ENCODE results near the gene ACOX3.

Gene ACOX3

DNA sequence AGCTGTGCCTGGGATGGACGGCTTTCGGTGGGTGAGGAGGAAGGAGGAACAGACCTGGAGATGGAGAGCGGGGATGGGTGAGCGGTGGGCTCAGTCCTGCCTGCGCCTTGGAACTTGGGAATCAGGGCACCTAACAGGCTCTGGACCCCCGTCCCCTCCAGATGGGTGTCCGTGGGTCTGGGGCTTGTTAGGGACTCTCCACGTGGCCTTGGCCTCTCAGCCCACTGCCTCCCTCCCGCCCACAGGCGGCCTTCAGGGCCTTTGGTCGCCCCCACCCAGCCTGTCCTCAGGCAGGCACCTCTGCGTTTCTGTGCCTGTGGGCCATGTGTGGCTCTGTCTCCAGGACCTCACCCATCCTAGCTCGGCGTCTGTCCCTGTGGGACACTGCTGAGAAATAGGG is 29.0 kb upstream of the ACOX3 start:
- H3K36me3 ChIP-seq: peaks cover 37% of the 10 kb centered on the region
- H3K9me3 ChIP-seq: no peaks in the 10 kb centered on the region
- H3K27me3 ChIP-seq: no peaks in the 10 kb centered on the region
- no peak overlapping the region for H3K4me3 ChIP-seq (ENCODE audit: low read depth, low read length)
- no peak for DNase-seq
- TF ChIP-seq, protein P1, sequence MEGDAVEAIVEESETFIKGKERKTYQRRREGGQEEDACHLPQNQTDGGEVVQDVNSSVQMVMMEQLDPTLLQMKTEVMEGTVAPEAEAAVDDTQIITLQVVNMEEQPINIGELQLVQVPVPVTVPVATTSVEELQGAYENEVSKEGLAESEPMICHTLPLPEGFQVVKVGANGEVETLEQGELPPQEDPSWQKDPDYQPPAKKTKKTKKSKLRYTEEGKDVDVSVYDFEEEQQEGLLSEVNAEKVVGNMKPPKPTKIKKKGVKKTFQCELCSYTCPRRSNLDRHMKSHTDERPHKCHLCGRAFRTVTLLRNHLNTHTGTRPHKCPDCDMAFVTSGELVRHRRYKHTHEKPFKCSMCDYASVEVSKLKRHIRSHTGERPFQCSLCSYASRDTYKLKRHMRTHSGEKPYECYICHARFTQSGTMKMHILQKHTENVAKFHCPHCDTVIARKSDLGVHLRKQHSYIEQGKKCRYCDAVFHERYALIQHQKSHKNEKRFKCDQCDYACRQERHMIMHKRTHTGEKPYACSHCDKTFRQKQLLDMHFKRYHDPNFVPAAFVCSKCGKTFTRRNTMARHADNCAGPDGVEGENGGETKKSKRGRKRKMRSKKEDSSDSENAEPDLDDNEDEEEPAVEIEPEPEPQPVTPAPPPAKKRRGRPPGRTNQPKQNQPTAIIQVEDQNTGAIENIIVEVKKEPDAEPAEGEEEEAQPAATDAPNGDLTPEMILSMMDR (IDR thresholded peaks at IDR 0.05; ENCODE audit: low read depth, low read length): no peak
- H3K4me1 ChIP-seq: no peaks in the 10 kb centered on the region

DNA sequence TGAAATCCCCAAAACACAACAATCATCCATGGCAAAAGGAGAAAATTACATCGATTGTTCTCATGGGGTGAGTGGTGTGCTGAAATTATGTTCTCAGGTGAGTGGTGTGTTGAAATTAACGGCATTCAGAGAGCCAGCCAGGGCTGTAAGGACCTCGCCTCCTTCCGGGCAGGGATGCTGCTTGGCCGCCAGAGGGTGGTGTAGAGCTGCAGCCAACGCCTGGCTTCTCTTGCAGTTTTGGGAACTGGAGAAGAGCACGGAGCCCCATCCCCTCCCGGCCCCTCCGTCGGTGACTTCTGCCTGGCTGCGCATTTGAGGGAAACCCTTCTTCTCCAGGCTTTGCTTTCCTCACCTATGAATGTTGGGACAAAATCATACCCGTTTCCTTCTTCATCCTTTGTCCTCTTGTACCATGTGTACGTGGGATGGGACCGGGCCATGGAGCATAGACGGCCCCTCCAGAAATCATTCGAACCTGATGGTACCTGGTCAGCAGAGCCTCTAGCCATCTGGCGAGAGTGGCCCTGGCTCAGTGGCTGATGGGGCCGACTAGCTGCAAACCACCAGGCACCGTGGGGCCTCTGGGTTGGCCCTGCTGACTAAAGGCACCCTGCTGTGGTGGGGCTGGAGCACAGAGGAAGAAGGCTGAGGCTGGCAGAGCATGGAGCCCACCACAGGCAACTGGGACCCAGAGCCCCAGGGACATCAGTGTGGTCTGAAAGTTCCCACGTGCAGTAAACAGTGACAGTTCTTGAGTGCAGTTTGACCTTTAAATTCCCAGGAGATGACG is 28.4 kb upstream of the ACOX3 start:
- Histone ChIP-seq H3K4me3 (ENCODE audit: low read depth, low read length) (no peak overlapping the region), H3K27me3 (no peaks in the 10 kb centered on the region), H3K36me3 (peaks cover 37% of the 10 kb centered on the region), H3K4me1 (no peaks in the 10 kb centered on the region), H3K9me3 (no peaks in the 10 kb centered on the region)
- DNase-seq: peak; percentile 76
- TF ChIP-seq, protein P1 (IDR thresholded peaks at IDR 0.05; ENCODE audit: low read depth, low read length): peak; percentile 98

DNA sequence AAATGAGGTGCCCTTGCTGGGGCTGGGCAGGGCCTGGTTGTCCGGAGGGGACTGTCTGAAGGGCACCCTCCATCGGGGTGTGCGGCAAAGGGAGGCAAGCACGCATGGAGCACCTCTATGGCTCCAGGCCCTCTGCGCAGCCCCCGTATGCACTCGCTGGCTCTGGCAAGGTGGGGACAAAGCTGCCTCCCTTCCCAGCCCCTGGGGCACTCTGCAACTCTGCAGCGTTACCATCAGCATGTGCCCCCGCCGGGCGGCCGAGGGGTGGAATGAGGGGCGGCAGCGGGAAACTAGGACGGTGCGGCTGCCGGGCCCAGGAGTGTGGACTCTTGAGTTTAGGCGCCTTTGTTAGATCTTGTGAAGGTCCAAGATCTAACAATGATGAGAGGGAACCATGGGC is 26.5 kb upstream of the ACOX3 start:
- Histone ChIP-seq H3K4me1 (no peaks in the 10 kb centered on the region), H3K36me3 (peaks cover 37% of the 10 kb centered on the region), H3K27me3 (no peaks in the 10 kb centered on the region), H3K4me3 (ENCODE audit: low read depth, low read length) (no peak overlapping the region), H3K9me3 (no peaks in the 10 kb centered on the region)
- TF ChIP-seq, protein P1 (IDR thresholded peaks at IDR 0.05; ENCODE audit: low read depth, low read length): no peak
- DNase-seq: no peak

DNA sequence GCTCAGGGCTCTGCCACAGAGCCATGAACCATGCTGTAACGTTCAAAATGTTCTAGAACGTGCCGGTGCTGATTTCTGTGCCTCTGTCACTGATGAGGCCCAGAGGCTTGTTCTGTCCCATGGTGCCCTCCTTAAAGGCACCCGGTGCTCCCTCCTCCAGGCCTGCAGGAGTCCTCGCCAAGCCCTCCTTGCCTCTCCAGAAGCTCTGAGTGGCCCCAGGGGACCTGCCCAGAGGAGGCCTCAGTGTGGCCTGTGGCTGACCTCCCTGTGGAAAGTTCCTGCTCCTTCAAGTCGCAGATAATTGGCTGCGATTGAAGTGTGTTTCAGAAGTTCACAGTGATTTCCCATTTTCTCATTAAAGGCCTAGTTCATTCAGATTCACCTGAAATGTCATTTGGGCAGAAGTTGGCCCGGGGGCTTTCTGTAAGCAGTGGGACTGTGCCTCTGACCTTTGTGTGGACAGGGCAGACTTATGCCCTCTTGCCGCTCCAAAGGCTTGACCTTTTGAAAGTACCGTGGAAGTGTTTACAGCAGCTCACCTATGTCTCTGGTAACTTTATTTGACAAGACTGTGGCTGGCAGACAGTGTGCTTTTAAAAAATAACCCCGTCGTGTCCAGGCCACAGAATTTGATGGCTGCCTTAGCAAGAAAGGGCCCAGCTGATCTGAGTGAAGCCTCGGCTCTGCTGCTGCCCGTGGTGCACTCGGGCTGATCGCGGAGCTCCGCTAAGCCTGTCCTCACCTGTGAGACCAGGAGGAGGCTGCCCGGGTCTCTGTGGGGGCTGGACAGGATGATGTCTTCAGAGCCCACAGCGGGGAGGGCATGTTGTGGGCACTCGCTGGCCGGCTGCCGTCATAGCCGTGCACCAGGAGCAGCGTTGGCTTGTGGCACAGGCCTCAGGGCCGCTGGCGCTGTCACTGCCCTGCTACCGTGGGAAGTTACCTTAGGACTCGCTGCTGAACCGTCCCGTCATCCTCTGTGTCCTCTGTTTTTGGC is 25.4 kb upstream of the ACOX3 start:
- H3K27me3 ChIP-seq: no peaks in the 10 kb centered on the region
- DNase-seq: no peak
- H3K4me3 ChIP-seq (ENCODE audit: low read depth, low read length): no peak overlapping the region
- TF ChIP-seq, protein P1 (IDR thresholded peaks at IDR 0.05; ENCODE audit: low read depth, low read length): no peak
- H3K4me1 ChIP-seq: no peaks in the 10 kb centered on the region
- no peaks in the 10 kb centered on the region for H3K9me3 ChIP-seq
- peaks cover 37% of the 10 kb centered on the region for H3K36me3 ChIP-seq

DNA sequence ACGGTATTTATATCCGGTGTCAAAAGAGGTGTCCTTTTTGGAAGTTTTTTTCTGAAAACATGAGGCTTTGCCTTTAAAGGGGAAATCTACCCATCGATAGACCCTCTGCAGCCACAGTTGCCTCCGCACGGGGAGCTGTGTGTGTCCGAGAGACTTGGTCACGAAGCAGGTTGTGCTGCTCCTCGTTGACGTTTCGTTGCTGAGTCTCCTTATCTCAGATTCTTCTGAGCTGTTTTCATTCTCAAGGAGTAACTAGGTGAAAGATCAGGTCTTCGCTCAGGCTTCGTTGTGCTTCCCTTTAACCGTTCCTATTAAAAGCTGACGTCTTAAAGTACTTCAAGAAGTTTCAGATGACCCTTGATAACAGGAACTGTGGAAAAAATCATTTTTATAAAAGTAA is 23.9 kb upstream of the ACOX3 start:
- H3K27me3 ChIP-seq: no peaks in the 10 kb centered on the region
- no peak overlapping the region for H3K4me3 ChIP-seq (ENCODE audit: low read depth, low read length)
- H3K9me3 ChIP-seq: no peaks in the 10 kb centered on the region
- no peaks in the 10 kb centered on the region for H3K4me1 ChIP-seq
- TF ChIP-seq, protein P1 (IDR thresholded peaks at IDR 0.05; ENCODE audit: low read depth, low read length): no peak
- H3K36me3 ChIP-seq: peaks cover 33% of the 10 kb centered on the region
- no peak for DNase-seq

Data from BE2C (cell line).